ENCODE results near the gene MTO1. TPM values are rescaled to one million over a fixed set of nuclear protein-coding genes. Genes with fewer than 3 reads are reported as not detected.
"Not testable (repeated sequence)": the region's sequence is repeated elsewhere in the genome, so short reads cannot be mapped to it uniquely, and the experiment has no call there.

MTO1 gene
- total and polyA plus RNA-seq, 4 donors = 18.3 to 31.4 (median 22.6) TPM

GRCh38 chr6:73497915-73498314, 36.4 kb downstream of the MTO1 start:
- Histone ChIP-seq H3K4me3 (ENCODE audit: low read depth, low read length) (no peak overlapping the region), H3K36me3 (ENCODE audit: control insufficient read depth, insufficient read depth, low read length) (peaks cover 30% of the 10 kb centered on the region), H3K4me1 (ENCODE audit: control insufficient read depth, insufficient read depth, low read length) (no peaks in the 10 kb centered on the region), H3K9me3 (ENCODE audit: control insufficient read depth, insufficient read depth, low read length) (no peaks in the 10 kb centered on the region), H3K27ac (ENCODE audit: low read depth, low read length) (no peak overlapping the region), H3K27me3 (ENCODE audit: control insufficient read depth, insufficient read depth, low read length) (no peaks in the 10 kb centered on the region)
- DNase-seq (ENCODE audit: low read depth in 4 of 6, low spot score in 6 of 6) = no peak
- 96% methylated on average over 3 of the region's 3 CpGs for WGBS (ENCODE audit: insufficient coverage)

DNA sequence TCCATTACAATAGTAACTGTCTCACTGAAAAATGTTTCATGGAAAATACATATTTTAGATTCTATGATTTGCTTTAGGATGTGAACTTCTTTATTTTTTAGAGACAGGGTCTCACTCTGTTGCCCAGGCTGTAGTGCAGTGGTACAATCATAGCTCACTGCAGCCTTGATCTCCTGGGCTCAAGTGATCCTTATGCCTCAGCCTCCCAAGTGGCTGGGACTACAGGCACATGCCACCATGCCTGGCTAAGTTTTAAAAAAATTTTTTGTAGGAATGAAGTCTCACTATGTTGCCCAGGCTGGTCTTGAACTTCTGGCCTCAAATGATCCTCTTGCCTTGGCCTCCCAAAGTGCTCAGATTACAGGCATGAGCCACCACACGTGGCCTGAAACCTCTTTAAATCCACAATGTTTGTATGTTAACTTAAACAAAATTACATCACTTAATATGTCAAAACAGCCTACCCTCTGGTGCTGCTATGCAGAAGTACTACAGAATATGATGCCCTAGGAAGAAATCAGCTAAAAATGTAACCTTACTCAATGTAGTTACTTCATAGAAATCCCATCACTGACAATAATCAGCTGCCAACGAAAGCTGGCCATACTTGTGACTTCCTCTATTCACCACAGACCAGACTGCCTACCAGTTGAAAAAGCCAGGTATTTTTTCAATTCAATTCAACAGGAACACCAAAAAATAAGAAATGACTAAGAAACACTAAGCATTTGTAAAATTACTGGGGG, 41.7 kb downstream of the MTO1 start:
- DNase-seq (ENCODE audit: low read depth in 4 of 6, low spot score in 6 of 6) = no peak
- no peaks in the 10 kb centered on the region for H3K27me3 ChIP-seq (ENCODE audit: control insufficient read depth, insufficient read depth, low read length)
- peaks cover 22% of the 10 kb centered on the region for H3K36me3 ChIP-seq (ENCODE audit: control insufficient read depth, insufficient read depth, low read length)
- no peak overlapping the region for H3K4me3 ChIP-seq (ENCODE audit: low read depth, low read length)
- no peak overlapping the region for H3K27ac ChIP-seq (ENCODE audit: low read depth, low read length)
- no peaks in the 10 kb centered on the region for H3K4me1 ChIP-seq (ENCODE audit: control insufficient read depth, insufficient read depth, low read length)
- H3K9me3 ChIP-seq (ENCODE audit: control insufficient read depth, insufficient read depth, low read length) = no peaks in the 10 kb centered on the region
- 100% methylated on average over 1 of the region's 2 CpGs for WGBS (ENCODE audit: insufficient coverage)

DNA sequence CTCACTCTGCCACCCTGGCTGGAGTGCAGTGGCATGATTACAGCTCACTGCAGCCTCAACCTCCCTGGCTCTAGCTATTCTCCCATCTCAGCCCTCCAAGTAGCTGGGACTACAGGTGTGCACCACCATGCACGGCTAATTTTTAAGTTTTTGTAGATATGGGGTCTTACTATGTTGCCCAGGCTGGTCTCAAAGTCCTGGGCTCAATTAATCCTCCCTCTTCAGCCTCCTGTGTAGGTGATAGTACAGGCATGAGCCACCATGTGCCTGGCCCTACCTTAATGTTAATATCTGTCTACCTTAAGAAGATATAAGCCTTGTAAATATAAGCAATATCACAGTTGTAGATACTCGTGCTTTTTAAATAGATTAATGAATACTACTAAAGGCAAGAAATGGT, 42.6 kb downstream of the MTO1 start:
- Histone ChIP-seq H3K27me3 (ENCODE audit: control insufficient read depth, insufficient read depth, low read length) (no peaks in the 10 kb centered on the region), H3K4me3 (ENCODE audit: low read depth, low read length) (no peak overlapping the region), H3K27ac (ENCODE audit: low read depth, low read length) (no peak overlapping the region), H3K36me3 (ENCODE audit: control insufficient read depth, insufficient read depth, low read length) (peaks cover 19% of the 10 kb centered on the region), H3K9me3 (ENCODE audit: control insufficient read depth, insufficient read depth, low read length) (no peaks in the 10 kb centered on the region), H3K4me1 (ENCODE audit: control insufficient read depth, insufficient read depth, low read length) (no peaks in the 10 kb centered on the region)
- no CpG with 5 or more reads among the region's 2 CpGs for WGBS (ENCODE audit: insufficient coverage)
- DNase-seq (ENCODE audit: low read depth in 4 of 6, low spot score in 6 of 6) = no peak

DNA sequence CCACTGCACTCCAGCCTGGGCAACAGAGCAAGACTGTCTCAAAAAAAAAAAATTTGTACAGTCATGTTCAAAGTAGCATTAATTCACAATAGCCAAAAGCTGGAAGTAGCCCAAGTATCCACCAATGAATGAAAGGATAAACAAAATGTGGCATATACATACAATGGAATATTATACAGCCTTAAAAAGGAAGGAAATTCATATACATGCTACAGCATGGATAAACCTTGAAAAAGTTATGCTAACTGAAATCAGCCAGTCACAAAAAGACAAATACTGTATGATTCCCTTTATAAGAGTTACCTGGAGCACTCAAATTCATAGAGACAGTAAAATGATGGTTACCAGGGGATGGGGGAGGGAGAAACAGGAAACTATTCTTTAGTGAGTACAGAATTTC, 43.6 kb downstream of the MTO1 start:
- H3K4me3 ChIP-seq (ENCODE audit: low read depth, low read length) = no peak overlapping the region
- DNase-seq (ENCODE audit: low read depth in 4 of 6, low spot score in 6 of 6) = no peak
- no peak overlapping the region for H3K27ac ChIP-seq (ENCODE audit: low read depth, low read length)
- no peaks in the 10 kb centered on the region for H3K9me3 ChIP-seq (ENCODE audit: control insufficient read depth, insufficient read depth, low read length)
- H3K36me3 ChIP-seq (ENCODE audit: control insufficient read depth, insufficient read depth, low read length) = peaks cover 16% of the 10 kb centered on the region
- H3K27me3 ChIP-seq (ENCODE audit: control insufficient read depth, insufficient read depth, low read length) = no peaks in the 10 kb centered on the region
- no peaks in the 10 kb centered on the region for H3K4me1 ChIP-seq (ENCODE audit: control insufficient read depth, insufficient read depth, low read length)

GRCh38 chr6:73505705-73506104, 44.2 kb downstream of the MTO1 start:
- peaks cover 16% of the 10 kb centered on the region for H3K36me3 ChIP-seq (ENCODE audit: control insufficient read depth, insufficient read depth, low read length)
- not testable (repeated sequence) for H3K4me3 ChIP-seq (ENCODE audit: low read depth, low read length); H3K9me3 ChIP-seq (ENCODE audit: control insufficient read depth, insufficient read depth, low read length); DNase-seq (ENCODE audit: low read depth in 4 of 6, low spot score in 6 of 6); H3K4me1 ChIP-seq (ENCODE audit: control insufficient read depth, insufficient read depth, low read length); H3K27me3 ChIP-seq (ENCODE audit: control insufficient read depth, insufficient read depth, low read length); H3K27ac ChIP-seq (ENCODE audit: low read depth, low read length)
- 96% methylated on average over 4 of the region's 8 CpGs for WGBS (ENCODE audit: insufficient coverage)

GRCh38 chr6:73506246-73506645, 44.7 kb downstream of the MTO1 start:
- peaks cover 16% of the 10 kb centered on the region for H3K36me3 ChIP-seq (ENCODE audit: control insufficient read depth, insufficient read depth, low read length)
- no peaks in the 10 kb centered on the region for H3K9me3 ChIP-seq (ENCODE audit: control insufficient read depth, insufficient read depth, low read length)
- no peak for DNase-seq (ENCODE audit: low read depth in 4 of 6, low spot score in 6 of 6)
- H3K27me3 ChIP-seq (ENCODE audit: control insufficient read depth, insufficient read depth, low read length) = no peaks in the 10 kb centered on the region
- no CpG with 5 or more reads among the region's 6 CpGs for WGBS (ENCODE audit: insufficient coverage)
- no peaks in the 10 kb centered on the region for H3K4me1 ChIP-seq (ENCODE audit: control insufficient read depth, insufficient read depth, low read length)
- no peak overlapping the region for H3K27ac ChIP-seq (ENCODE audit: low read depth, low read length)
- no peak overlapping the region for H3K4me3 ChIP-seq (ENCODE audit: low read depth, low read length)

- DNase-seq (ENCODE audit: low read depth in 4 of 6, low spot score in 6 of 6) = no peak
- Histone ChIP-seq H3K27ac (ENCODE audit: low read depth, low read length) (no peak overlapping the region), H3K9me3 (ENCODE audit: control insufficient read depth, insufficient read depth, low read length) (no peaks in the 10 kb centered on the region), H3K4me3 (ENCODE audit: low read depth, low read length) (no peak overlapping the region), H3K36me3 (ENCODE audit: control insufficient read depth, insufficient read depth, low read length) (peaks cover 11% of the 10 kb centered on the region), H3K4me1 (ENCODE audit: control insufficient read depth, insufficient read depth, low read length) (no peaks in the 10 kb centered on the region), H3K27me3 (ENCODE audit: control insufficient read depth, insufficient read depth, low read length) (no peaks in the 10 kb centered on the region)
- WGBS (ENCODE audit: insufficient coverage) = 50% methylated on average over 1 of the region's 1 CpG
These were observed 47.2 kb downstream of the MTO1 start for GRCh38 chr6:73508776-73509175.

GRCh38 chr6:73509851-73510250, 48.3 kb downstream of the MTO1 start:
- 100% methylated on average over 1 of the region's 1 CpG for WGBS (ENCODE audit: insufficient coverage)
- no peak for DNase-seq (ENCODE audit: low read depth in 4 of 6, low spot score in 6 of 6)
- Histone ChIP-seq H3K27me3 (ENCODE audit: control insufficient read depth, insufficient read depth, low read length) (no peaks in the 10 kb centered on the region), H3K4me3 (ENCODE audit: low read depth, low read length) (no peak overlapping the region), H3K9me3 (ENCODE audit: control insufficient read depth, insufficient read depth, low read length) (no peaks in the 10 kb centered on the region), H3K4me1 (ENCODE audit: control insufficient read depth, insufficient read depth, low read length) (no peaks in the 10 kb centered on the region), H3K36me3 (ENCODE audit: control insufficient read depth, insufficient read depth, low read length) (peaks cover 14% of the 10 kb centered on the region), H3K27ac (ENCODE audit: low read depth, low read length) (no peak overlapping the region)

- Histone ChIP-seq H3K4me1 (ENCODE audit: control insufficient read depth, insufficient read depth, low read length) (peaks cover 3% of the 10 kb centered on the region), H3K4me3 (ENCODE audit: low read depth, low read length) (no peak overlapping the region), H3K36me3 (ENCODE audit: control insufficient read depth, insufficient read depth, low read length) (peaks cover 22% of the 10 kb centered on the region), H3K27ac (ENCODE audit: low read depth, low read length) (no peak overlapping the region), H3K27me3 (ENCODE audit: control insufficient read depth, insufficient read depth, low read length) (no peaks in the 10 kb centered on the region), H3K9me3 (ENCODE audit: control insufficient read depth, insufficient read depth, low read length) (no peaks in the 10 kb centered on the region)
- WGBS (ENCODE audit: insufficient coverage) = 100% methylated on average over 4 of the region's 7 CpGs
- DNase-seq (ENCODE audit: low read depth in 4 of 6, low spot score in 6 of 6) = no peak
These were observed 50.3 kb downstream of the MTO1 start for GRCh38 chr6:73511796-73512195.

GRCh38 chr6:73513496-73513854, 51.9 kb downstream of the MTO1 start:
- no CpG with 5 or more reads among the region's 3 CpGs for WGBS (ENCODE audit: insufficient coverage)
- H3K4me3 ChIP-seq (ENCODE audit: low read depth, low read length) = no peak overlapping the region
- peaks cover 11% of the 10 kb centered on the region for H3K4me1 ChIP-seq (ENCODE audit: control insufficient read depth, insufficient read depth, low read length)
- H3K27me3 ChIP-seq (ENCODE audit: control insufficient read depth, insufficient read depth, low read length) = no peaks in the 10 kb centered on the region
- DNase-seq (ENCODE audit: low read depth in 4 of 6, low spot score in 6 of 6) = no peak
- peaks cover 25% of the 10 kb centered on the region for H3K36me3 ChIP-seq (ENCODE audit: control insufficient read depth, insufficient read depth, low read length)
- H3K27ac ChIP-seq (ENCODE audit: low read depth, low read length) = no peak overlapping the region
- no peaks in the 10 kb centered on the region for H3K9me3 ChIP-seq (ENCODE audit: control insufficient read depth, insufficient read depth, low read length)

All from spinal cord (tissue), 10 donors.